ENCODE data around the gene REEP6.

DNA sequence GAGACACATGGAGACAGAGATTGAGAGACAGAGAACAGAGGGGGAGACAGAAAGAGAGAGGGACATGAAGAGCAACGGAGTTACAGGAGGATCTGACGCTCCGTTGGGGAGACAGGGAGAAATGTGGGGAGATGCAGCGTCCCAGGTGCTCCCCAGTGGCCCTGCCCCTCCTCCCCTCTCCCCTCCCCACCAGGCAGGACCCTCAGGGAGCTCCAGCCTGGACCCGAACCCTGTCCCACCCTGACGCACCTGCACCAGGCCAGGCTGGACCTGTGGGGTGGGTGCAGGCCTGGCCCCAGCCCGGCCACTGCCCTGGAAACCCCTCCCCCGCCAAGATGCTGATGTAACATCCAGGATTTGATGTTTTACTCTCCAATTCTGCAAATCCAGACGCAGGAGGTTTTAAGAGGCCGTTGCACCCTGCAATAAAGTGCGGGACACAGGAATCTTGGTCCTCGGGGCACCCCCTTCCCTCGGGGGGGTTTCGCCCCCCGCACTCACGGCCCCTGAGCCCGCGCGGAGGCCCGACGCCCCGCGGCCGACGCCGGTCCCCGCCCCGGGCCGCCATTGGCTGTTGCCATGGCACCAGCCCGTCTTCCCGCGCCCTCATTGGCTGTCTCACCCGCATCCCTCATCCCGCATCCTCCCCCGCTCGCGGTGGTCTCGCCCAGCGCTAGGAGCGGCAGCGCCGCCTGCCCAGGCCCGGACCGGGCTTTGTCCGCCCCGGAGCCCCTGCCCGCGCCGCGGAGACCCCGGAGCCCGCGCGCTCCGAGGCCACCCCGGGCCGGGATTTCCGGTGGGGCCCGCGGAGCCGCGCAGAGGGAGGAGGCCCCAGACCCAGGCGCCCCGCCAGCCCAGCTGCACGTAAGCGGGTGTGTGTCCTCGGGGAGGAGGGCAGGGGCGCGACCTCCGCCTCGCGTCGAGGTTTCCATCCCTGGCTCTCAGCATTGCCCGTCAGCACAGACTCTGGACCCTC, 41.2 kb upstream of the REEP6 start, which contains the start of gene APC2:
- TF ChIP-seq, protein P1, sequence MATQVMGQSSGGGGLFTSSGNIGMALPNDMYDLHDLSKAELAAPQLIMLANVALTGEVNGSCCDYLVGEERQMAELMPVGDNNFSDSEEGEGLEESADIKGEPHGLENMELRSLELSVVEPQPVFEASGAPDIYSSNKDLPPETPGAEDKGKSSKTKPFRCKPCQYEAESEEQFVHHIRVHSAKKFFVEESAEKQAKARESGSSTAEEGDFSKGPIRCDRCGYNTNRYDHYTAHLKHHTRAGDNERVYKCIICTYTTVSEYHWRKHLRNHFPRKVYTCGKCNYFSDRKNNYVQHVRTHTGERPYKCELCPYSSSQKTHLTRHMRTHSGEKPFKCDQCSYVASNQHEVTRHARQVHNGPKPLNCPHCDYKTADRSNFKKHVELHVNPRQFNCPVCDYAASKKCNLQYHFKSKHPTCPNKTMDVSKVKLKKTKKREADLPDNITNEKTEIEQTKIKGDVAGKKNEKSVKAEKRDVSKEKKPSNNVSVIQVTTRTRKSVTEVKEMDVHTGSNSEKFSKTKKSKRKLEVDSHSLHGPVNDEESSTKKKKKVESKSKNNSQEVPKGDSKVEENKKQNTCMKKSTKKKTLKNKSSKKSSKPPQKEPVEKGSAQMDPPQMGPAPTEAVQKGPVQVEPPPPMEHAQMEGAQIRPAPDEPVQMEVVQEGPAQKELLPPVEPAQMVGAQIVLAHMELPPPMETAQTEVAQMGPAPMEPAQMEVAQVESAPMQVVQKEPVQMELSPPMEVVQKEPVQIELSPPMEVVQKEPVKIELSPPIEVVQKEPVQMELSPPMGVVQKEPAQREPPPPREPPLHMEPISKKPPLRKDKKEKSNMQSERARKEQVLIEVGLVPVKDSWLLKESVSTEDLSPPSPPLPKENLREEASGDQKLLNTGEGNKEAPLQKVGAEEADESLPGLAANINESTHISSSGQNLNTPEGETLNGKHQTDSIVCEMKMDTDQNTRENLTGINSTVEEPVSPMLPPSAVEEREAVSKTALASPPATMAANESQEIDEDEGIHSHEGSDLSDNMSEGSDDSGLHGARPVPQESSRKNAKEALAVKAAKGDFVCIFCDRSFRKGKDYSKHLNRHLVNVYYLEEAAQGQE (IDR thresholded peaks at IDR 0.05; ENCODE audit: insufficient read depth in 1 of 2, low read depth in 2 of 2, low read length in 2 of 2): no peak
- no peak for TF ChIP-seq TAF1 (IDR thresholded peaks at IDR 0.05; ENCODE audit: borderline replicate concordance, insufficient read depth, low read length)
